Measurements from ENCODE around the gene COL6A2. TPM values are rescaled to one million over a fixed set of nuclear protein-coding genes. Genes with fewer than 3 reads are reported as not detected.
A peak's percentile ranks its signal among the peaks of the same experiment; 100 is the strongest.

COL6A2 gene
- total RNA-seq, 2 donors from 2014 or later = 259 to 377 TPM

- 78 to 88% methylated on average over 6 to 9 of the region's 12 CpGs for WGBS, 2 experiments (ENCODE audit: insufficient coverage in 1 of 2, insufficient read length in 1 of 2)
- H3K36me3 ChIP-seq (ENCODE audit: control insufficient read depth, insufficient read depth, low read length) = no peaks in the 10 kb centered on the region
- no peak overlapping the region for H3K4me3 ChIP-seq (ENCODE audit: low read length)
- H3K9me3 ChIP-seq (ENCODE audit: control insufficient read depth, low read length) = no peaks in the 10 kb centered on the region
- TF ChIP-seq, protein P1, sequence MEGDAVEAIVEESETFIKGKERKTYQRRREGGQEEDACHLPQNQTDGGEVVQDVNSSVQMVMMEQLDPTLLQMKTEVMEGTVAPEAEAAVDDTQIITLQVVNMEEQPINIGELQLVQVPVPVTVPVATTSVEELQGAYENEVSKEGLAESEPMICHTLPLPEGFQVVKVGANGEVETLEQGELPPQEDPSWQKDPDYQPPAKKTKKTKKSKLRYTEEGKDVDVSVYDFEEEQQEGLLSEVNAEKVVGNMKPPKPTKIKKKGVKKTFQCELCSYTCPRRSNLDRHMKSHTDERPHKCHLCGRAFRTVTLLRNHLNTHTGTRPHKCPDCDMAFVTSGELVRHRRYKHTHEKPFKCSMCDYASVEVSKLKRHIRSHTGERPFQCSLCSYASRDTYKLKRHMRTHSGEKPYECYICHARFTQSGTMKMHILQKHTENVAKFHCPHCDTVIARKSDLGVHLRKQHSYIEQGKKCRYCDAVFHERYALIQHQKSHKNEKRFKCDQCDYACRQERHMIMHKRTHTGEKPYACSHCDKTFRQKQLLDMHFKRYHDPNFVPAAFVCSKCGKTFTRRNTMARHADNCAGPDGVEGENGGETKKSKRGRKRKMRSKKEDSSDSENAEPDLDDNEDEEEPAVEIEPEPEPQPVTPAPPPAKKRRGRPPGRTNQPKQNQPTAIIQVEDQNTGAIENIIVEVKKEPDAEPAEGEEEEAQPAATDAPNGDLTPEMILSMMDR (conservative IDR thresholded peaks at IDR 0.05) = no peak
- H3K4me1 ChIP-seq (ENCODE audit: control insufficient read depth, insufficient read depth, low read length) = peaks cover 4% of the 10 kb centered on the region
- H3K27ac ChIP-seq (ENCODE audit: low read depth, low read length) = peak overlapping the region; percentile 24
- no peak for DNase-seq
- Mint-ChIP-seq H3K27ac (no peak overlapping the region), H3K9me3 (peaks cover 16% of the 10 kb centered on the region), H3K36me3 (ENCODE audit: low read depth) (no peaks in the 10 kb centered on the region), H3K4me1 (peaks cover 3% of the 10 kb centered on the region), H3K4me3 (no peak overlapping the region), H3K27me3 (ENCODE audit: insufficient read depth) (peaks cover 2% of the 10 kb centered on the region)
- no peaks in the 10 kb centered on the region for H3K27me3 ChIP-seq (ENCODE audit: control insufficient read depth, insufficient read depth, low read length, poor library complexity, severe bottlenecking)
- no peak overlapping the region for H3K9ac ChIP-seq (ENCODE audit: extremely low read depth, low read length, poor library complexity, severe bottlenecking)
Measured at GRCh38 chr21:46054451-46054881, 43.4 kb upstream of the COL6A2 start.

- Histone ChIP-seq H3K36me3 (ENCODE audit: control insufficient read depth, insufficient read depth, low read length) (no peaks in the 10 kb centered on the region), H3K4me3 (ENCODE audit: low read length) (no peak overlapping the region), H3K27me3 (ENCODE audit: control insufficient read depth, insufficient read depth, low read length, poor library complexity, severe bottlenecking) (no peaks in the 10 kb centered on the region), H3K9me3 (ENCODE audit: control insufficient read depth, low read length) (peaks cover 5% of the 10 kb centered on the region), H3K9ac (ENCODE audit: extremely low read depth, low read length, poor library complexity, severe bottlenecking) (no peak overlapping the region), H3K27ac (ENCODE audit: low read depth, low read length) (no peak overlapping the region), H3K4me1 (ENCODE audit: control insufficient read depth, insufficient read depth, low read length) (no peaks in the 10 kb centered on the region)
- peak; percentile 35 for DNase-seq
- Mint-ChIP-seq H3K36me3 (ENCODE audit: low read depth) (no peaks in the 10 kb centered on the region), H3K4me3 (no peak overlapping the region), H3K27me3 (ENCODE audit: insufficient read depth) (peaks cover 2% of the 10 kb centered on the region), H3K9me3 (peaks cover 26% of the 10 kb centered on the region), H3K27ac (no peak overlapping the region), H3K4me1 (peaks cover 3% of the 10 kb centered on the region)
- TF ChIP-seq, protein P1 (conservative IDR thresholded peaks at IDR 0.05) = no peak
- 95 to 97% methylated on average over 12 to 23 of the region's 23 CpGs for WGBS, 2 experiments (ENCODE audit: insufficient coverage in 1 of 2, insufficient read length in 1 of 2)
Measured at GRCh38 chr21:46055863-46056281, 42.0 kb upstream of the COL6A2 start.

GRCh38 chr21:46056450-46056903, 41.4 kb upstream of the COL6A2 start:
- H3K36me3 Mint-ChIP-seq (ENCODE audit: low read depth) = no peaks in the 10 kb centered on the region
- H3K27ac Mint-ChIP-seq = no peak overlapping the region
- H3K27me3 Mint-ChIP-seq (ENCODE audit: insufficient read depth) = peaks cover 2% of the 10 kb centered on the region
- H3K36me3 ChIP-seq (ENCODE audit: control insufficient read depth, insufficient read depth, low read length) = no peaks in the 10 kb centered on the region
- peaks cover 5% of the 10 kb centered on the region for H3K9me3 ChIP-seq (ENCODE audit: control insufficient read depth, low read length)
- DNase-seq = peak; percentile 48
- WGBS, 2 experiments (ENCODE audit: insufficient coverage in 1 of 2, insufficient read length in 1 of 2) = 91 to 93% methylated on average over 23 to 26 of the region's 26 CpGs
- no peak overlapping the region for H3K4me3 Mint-ChIP-seq
- no peaks in the 10 kb centered on the region for H3K27me3 ChIP-seq (ENCODE audit: control insufficient read depth, insufficient read depth, low read length, poor library complexity, severe bottlenecking)
- H3K9me3 Mint-ChIP-seq = peaks cover 32% of the 10 kb centered on the region
- H3K4me1 ChIP-seq (ENCODE audit: control insufficient read depth, insufficient read depth, low read length) = no peaks in the 10 kb centered on the region
- peaks cover 3% of the 10 kb centered on the region for H3K4me1 Mint-ChIP-seq
- H3K27ac ChIP-seq (ENCODE audit: low read depth, low read length) = peak overlapping the region; percentile 49
- H3K9ac ChIP-seq (ENCODE audit: extremely low read depth, low read length, poor library complexity, severe bottlenecking) = no peak overlapping the region
- H3K4me3 ChIP-seq (ENCODE audit: low read length) = no peak overlapping the region
- TF ChIP-seq, protein P1 (conservative IDR thresholded peaks at IDR 0.05) = no peak
